Left ventricle myocardium superior (tissue), 1 donor: ENCODE measurements around the gene RO60. TPM values are rescaled to one million over a fixed set of nuclear protein-coding genes. Genes with fewer than 3 reads are reported as not detected.

ENCODE experiments used
- ATAC-seq: fragments of 200-7000 bp; cut with Tn5 transposase; one replicate; pipeline ENCODE4 v1.9.1; 2020; ENCODE audit warnings: mild to moderate bottlenecking, moderate library complexity
- DNase-seq: peaks from one replicate; pipeline ENCODE4 v3.0.0-alpha.2; 2020
- intact Hi-C: fragments of 100-400 bp; cut with micrococcal nuclease; formaldehyde crosslinking; loops from one replicate; pipeline ENCODE4 v1.11.0; 2022
- total RNA-seq: library from RNA; stranded (reverse); fragmentation: NEBNext Ultra II Directional; extraction: Animal tissue kit (Norgen Biotek cat#: 25700); gene quantifications from one replicate; pipeline ENCODE4 v1.2.1, GENCODE V29; 2021
- donor health status: DM: no; HTN: yes; CAD: no; lungs with severe emphysema.

RO60 gene
- total RNA-seq, 1 donor from 2014 or later = 51.6 TPM

DNA sequence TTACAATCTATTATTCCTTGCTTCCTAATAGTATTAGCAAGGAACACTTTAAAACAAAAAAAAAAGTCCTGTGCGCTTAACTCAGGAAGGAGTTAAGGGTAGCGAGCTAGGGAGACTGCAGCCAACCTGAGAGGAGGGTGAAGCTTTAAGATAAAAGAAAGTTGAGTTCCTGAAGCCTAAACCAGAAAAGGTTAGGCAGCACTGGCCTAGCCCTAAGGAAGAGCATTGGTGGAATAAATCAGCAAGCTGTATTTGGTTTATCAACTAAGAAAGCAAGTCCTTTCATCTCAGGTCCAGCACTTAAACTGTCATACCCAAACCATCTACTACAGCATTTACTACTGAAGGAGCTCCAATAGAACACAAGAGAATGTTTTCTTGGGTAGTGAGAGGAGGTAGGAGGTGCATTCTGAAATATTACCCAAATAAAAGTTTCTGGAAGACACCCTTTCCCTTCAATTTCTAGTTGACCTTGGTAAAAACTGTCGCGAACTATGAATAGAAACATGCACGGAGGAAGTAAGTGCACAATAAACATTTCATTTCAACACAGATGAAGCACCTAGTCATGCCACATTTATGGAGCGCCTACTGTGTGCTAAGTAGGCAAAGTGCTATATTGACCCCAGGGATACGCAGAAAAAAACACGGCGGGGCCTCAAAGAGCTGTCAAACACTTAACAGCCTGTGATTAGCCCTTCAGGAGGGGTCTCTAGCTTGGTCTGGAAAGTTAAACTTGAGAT is 44.5 kb downstream of the RO60 start:
- no peak for ATAC-seq
- intact Hi-C loops = no loop called here
- DNase-seq = no peak

DNA sequence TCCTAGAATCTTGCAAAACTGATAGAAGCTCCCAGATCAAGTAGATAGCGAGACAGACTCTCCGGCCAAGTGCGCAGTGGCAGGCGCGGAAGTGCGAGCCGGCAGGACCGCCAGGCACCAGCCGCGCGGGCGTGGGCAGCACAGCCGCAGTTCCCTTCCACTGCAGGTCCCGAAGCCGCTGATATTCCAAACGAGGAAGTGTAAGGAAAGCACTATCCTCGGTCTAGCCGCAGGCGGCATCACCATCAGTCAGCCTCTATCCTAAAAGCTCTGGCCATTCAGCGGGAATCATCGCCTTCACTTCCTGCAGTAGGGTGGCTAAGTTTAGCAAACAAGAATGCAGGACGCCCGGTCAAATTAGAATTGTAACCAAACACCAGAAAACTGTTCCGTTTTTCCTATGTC is 45.1 kb downstream of the RO60 start:
- intact Hi-C loops = no loop called here
- DNase-seq (peak; percentile 69), ATAC-seq (peak; percentile 64)

DNA sequence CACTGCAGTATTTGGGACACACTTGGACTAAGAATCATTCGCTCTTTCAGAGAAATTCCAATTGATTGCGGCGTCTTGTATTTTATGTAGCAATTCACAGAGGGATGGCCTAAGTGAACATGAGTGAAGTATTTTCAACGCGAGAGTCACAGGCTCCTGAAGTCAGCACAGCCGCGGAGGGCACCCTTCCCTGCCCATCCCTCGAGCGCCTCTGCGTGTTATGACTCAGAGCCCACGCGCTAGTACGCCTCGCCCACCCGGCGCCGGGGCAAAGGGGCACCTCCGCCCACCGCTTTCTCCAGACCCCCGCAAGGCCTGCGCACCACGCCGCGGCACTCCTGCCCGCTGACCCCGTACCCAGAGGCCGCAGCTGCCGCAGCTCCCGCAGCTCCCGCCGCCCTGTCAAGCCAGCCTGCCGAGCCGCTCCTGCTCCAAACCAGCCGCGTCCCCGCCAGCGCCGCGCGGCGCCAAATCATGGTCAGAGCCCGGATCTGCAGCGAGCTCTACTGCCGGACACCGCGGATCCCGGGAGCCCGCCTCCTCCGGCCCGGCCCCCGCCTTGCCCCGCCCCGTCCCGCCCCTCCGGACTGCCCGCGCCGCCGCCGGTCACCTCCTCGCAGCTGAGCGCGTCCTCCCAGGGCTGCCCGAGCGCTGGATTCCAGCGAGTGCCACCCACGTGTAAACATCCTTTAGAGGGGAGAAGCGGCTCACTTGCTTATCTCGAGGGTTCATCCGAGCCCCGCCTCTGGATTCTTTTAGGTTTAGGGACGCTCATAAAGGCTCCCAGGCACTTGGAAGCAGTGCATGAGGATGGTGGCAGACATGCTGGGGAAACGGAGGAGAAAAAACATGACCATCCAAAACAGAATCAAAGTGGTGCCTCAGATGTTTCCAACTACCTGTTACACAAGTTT is 45.8 kb downstream of the RO60 start, which contains the start of gene GLRX2:
Gene GLRX2 (minus strand): TSS at position 508 of the 914 bp plus-strand sequence. CDS start 32 bp downstream, at position 476.
- intact Hi-C loops = no loop called here
- DNase-seq (peak; percentile 93), ATAC-seq (peak; percentile 98)

DNA sequence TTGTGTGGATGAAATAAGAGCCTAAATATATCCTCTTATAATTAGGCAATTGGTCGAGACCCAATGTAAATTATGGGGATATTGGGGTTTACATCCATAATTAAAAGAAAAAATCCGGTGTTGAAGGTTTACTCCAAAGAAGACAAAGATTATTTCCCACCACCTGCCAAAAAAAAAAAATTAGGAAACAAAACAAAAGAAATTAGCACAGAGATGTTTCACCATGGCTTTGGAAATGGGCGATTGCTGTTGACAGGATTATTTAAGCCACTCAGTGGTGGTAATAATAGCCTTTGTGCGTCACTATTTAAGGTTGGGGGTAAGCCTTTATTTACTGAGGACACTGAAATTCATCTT is 46.4 kb downstream of the RO60 start:
- ATAC-seq (no peak), DNase-seq (no peak)
- intact Hi-C loops = no loop called here

DNA sequence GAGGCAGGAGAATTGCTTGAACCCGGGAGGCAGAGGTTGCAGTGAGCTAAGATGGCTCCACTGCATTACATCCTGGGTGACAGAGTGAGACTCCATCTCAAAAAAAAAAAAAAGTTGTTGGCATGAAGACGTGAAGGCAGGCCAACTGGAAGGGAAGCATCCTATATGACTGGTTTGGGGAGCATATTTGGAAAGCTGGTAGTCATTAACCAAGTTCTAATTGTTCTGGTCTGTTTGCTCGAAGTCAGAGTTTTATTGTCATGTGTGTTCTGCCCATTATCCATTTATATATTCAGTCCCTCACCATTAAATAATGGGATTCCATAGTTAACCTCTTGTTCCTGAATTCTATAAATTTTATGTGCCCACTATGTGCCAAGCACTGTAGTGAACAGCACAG is 49.1 kb downstream of the RO60 start:
- intact Hi-C loops = no loop called here
- ATAC-seq = no peak
- DNase-seq = no peak

Other genes starting within 250 kb of the RO60 start
- gene UCHL5, start 252 bp upstream of the RO60 start, total RNA-seq = 45.3 TPM
- gene GLRX2, start 45.8 kb downstream of the RO60 start, total RNA-seq = 37.0 TPM
- gene CDC73, start 62.4 kb downstream of the RO60 start, total RNA-seq = 59.5 TPM
- 83.4 TPM for gene B3GALT2, start 127.0 kb downstream of the RO60 start, total RNA-seq